ENCODE measurements around the gene C12orf54.

Gene C12orf54

DNA sequence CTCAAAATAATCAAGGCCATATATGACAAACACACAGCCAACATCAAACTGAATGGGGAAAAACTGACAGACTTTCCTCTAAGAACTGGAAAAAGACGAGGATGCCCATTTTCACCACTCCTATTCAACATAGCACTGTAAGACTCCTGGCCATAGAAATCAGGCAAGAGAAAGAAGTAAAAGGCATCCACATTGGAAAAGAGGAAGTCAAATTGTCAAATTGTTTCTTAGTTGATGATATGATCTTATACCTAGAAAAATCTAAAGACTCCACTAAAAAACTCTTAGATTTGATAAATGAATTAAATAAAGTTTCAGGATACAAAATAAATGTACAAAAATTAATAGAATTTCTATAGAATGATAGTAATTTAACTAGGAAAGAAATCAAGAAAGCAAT is 54.3 kb downstream of the C12orf54 start:
- H3K9ac ChIP-seq (ENCODE audit: low read length), result no peak overlapping the region
- no peak for TF ChIP-seq EZH2phosphoT487 (conservative IDR thresholded peaks at IDR 0.05; ENCODE audit: low read length)
- TF ChIP-seq, protein P1, sequence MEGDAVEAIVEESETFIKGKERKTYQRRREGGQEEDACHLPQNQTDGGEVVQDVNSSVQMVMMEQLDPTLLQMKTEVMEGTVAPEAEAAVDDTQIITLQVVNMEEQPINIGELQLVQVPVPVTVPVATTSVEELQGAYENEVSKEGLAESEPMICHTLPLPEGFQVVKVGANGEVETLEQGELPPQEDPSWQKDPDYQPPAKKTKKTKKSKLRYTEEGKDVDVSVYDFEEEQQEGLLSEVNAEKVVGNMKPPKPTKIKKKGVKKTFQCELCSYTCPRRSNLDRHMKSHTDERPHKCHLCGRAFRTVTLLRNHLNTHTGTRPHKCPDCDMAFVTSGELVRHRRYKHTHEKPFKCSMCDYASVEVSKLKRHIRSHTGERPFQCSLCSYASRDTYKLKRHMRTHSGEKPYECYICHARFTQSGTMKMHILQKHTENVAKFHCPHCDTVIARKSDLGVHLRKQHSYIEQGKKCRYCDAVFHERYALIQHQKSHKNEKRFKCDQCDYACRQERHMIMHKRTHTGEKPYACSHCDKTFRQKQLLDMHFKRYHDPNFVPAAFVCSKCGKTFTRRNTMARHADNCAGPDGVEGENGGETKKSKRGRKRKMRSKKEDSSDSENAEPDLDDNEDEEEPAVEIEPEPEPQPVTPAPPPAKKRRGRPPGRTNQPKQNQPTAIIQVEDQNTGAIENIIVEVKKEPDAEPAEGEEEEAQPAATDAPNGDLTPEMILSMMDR (IDR thresholded peaks at IDR 0.05; ENCODE audit: insufficient read depth, low read length, poor library complexity, severe bottlenecking), result no peak
- H3K9me3 ChIP-seq (ENCODE audit: insufficient read depth, low read length), result no peaks in the 10 kb centered on the region
- H3K4me3 ChIP-seq (ENCODE audit: insufficient read depth, low read length, poor library complexity, severe bottlenecking), result no peak overlapping the region
- no peaks in the 10 kb centered on the region for H3K9me2 ChIP-seq (replicated peaks; ENCODE audit: insufficient read depth, low read length)
- no peaks in the 10 kb centered on the region for H3F3A ChIP-seq (ENCODE audit: insufficient read depth)
- H2AFZ ChIP-seq (ENCODE audit: low read depth, low read length, severe bottlenecking), result no peak overlapping the region
- H4K20me1 ChIP-seq (ENCODE audit: low read depth, low read length), result no peaks in the 10 kb centered on the region
- no peak overlapping the region for H3K4me2 ChIP-seq (ENCODE audit: low read depth, low read length, poor library complexity, severe bottlenecking)
- no peaks in the 10 kb centered on the region for H3K79me2 ChIP-seq (ENCODE audit: insufficient read depth, low read length)
- H3K36me3 ChIP-seq (ENCODE audit: low read length), result no peaks in the 10 kb centered on the region
- H3K27me3 ChIP-seq (ENCODE audit: low read length), result no peaks in the 10 kb centered on the region
- H3K27ac ChIP-seq (ENCODE audit: low read depth, low read length), result no peak overlapping the region

DNA sequence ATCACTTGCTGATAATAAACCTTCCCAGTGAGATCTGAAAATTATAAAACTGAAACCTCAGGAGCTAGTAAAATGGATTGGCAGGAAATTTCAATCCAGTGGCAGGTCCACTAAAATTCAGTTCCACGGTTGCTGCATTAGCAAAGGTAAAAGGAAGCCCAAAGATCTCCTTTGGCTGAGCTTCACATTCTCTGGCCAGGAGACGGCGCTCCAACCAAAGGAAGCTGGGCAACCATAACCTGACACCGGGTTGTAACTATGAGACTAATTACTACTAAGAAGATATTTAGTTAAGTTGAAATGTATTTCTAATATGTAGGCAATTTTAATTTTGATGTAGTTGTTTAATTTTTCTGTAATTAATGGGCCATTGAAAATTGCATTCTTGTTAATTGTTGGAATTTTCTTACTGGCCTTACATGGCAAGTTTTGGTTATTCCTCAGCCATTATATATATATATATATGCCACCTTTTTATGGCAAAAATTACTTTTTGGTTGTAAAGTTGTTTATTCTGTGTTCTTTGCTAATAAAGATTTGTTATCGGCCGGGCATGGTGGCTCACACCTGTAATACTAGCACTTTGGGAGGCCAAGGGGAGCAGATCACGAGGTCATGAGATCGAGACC is 60.1 kb downstream of the C12orf54 start:
- TF ChIP-seq, protein P1 (IDR thresholded peaks at IDR 0.05; ENCODE audit: insufficient read depth, low read length, poor library complexity, severe bottlenecking), result peak; percentile 69
- TF ChIP-seq EZH2phosphoT487 (conservative IDR thresholded peaks at IDR 0.05; ENCODE audit: low read length), result no peak
- Histone ChIP-seq H3K4me2 (ENCODE audit: low read depth, low read length, poor library complexity, severe bottlenecking) (no peak overlapping the region), H3F3A (ENCODE audit: insufficient read depth) (no peaks in the 10 kb centered on the region), H3K9me2 (replicated peaks; ENCODE audit: insufficient read depth, low read length) (no peaks in the 10 kb centered on the region), H3K27ac (ENCODE audit: low read depth, low read length) (no peak overlapping the region), H3K4me3 (ENCODE audit: insufficient read depth, low read length, poor library complexity, severe bottlenecking) (no peak overlapping the region), H3K36me3 (ENCODE audit: low read length) (no peaks in the 10 kb centered on the region), H3K27me3 (ENCODE audit: low read length) (no peaks in the 10 kb centered on the region), H3K79me2 (ENCODE audit: insufficient read depth, low read length) (no peaks in the 10 kb centered on the region), H4K20me1 (ENCODE audit: low read depth, low read length) (no peaks in the 10 kb centered on the region), H3K9ac (ENCODE audit: low read length) (no peak overlapping the region), H2AFZ (ENCODE audit: low read depth, low read length, severe bottlenecking) (no peak overlapping the region), H3K9me3 (ENCODE audit: insufficient read depth, low read length) (no peaks in the 10 kb centered on the region)

DNA sequence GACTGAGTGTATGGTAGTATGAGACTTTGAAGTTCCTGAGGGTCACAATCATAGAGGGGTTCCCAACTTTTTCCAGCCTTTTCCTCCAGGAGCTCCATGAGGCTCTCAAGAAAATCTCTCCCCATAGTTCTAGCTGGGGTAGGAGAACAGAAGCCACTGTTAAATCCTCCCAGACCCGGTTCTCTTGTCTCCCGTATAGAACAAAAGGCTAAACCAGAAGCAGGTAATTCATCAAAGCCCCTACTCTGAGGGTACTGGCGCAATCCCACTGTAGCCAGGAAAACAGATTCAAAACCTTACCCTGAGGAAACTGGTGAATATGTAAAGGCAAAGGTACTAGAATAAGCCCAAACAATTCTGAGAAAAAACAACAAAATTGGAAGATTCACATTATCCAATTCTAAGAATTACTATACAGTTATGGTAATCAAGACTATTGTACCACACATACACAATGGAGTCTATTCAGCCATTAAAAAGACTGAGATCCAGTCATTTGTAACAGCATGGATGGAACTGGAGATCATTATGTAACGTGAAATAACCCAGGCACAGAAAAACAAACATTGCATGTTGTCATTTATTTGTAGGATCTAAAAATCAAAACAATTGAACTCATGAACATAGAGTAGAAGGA is 63.7 kb downstream of the C12orf54 start:
- Histone ChIP-seq H3K9ac (ENCODE audit: low read length) (no peak overlapping the region), H4K20me1 (ENCODE audit: low read depth, low read length) (no peaks in the 10 kb centered on the region), H3K79me2 (ENCODE audit: insufficient read depth, low read length) (no peaks in the 10 kb centered on the region), H3K9me3 (ENCODE audit: insufficient read depth, low read length) (no peaks in the 10 kb centered on the region), H3K36me3 (ENCODE audit: low read length) (no peaks in the 10 kb centered on the region), H3K9me2 (replicated peaks; ENCODE audit: insufficient read depth, low read length) (no peaks in the 10 kb centered on the region), H3K27ac (ENCODE audit: low read depth, low read length) (no peak overlapping the region), H3K27me3 (ENCODE audit: low read length) (no peaks in the 10 kb centered on the region), H2AFZ (ENCODE audit: low read depth, low read length, severe bottlenecking) (no peak overlapping the region), H3K4me3 (ENCODE audit: insufficient read depth, low read length, poor library complexity, severe bottlenecking) (no peak overlapping the region), H3F3A (ENCODE audit: insufficient read depth) (no peaks in the 10 kb centered on the region), H3K4me2 (ENCODE audit: low read depth, low read length, poor library complexity, severe bottlenecking) (no peak overlapping the region)
- TF ChIP-seq EZH2phosphoT487 (conservative IDR thresholded peaks at IDR 0.05; ENCODE audit: low read length), result no peak
- TF ChIP-seq, protein P1 (IDR thresholded peaks at IDR 0.05; ENCODE audit: insufficient read depth, low read length, poor library complexity, severe bottlenecking), result no peak

Measured in SU-DHL-6 (cell line).